Measurements from ENCODE around the gene ARGLU1.
"Not testable (repeated sequence)": the region's sequence is repeated elsewhere in the genome, so short reads cannot be mapped to it uniquely, and the experiment has no call there.

ARGLU1 gene

GRCh38 chr13:106567474-106568298, at the start of gene ARGLU1:
ARGLU1 (minus strand) TSS chr13:106568137; CDS start chr13:106567919, 218 bp downstream.
- DNase-seq (ENCODE audit: low read depth) = peak; percentile 80

- no peak for DNase-seq (ENCODE audit: low read depth)
Observed at GRCh38 chr13:106617561-106617960, 49.6 kb upstream of the ARGLU1 start.

- no peak for DNase-seq (ENCODE audit: low read depth)
Observed at GRCh38 chr13:106616729-106617128, 48.8 kb upstream of the ARGLU1 start.

GRCh38 chr13:106614874-106615273, 46.9 kb upstream of the ARGLU1 start:
- no peak for DNase-seq (ENCODE audit: low read depth)

- DNase-seq (ENCODE audit: low read depth) = no peak
Observed at GRCh38 chr13:106612688-106613087, 44.8 kb upstream of the ARGLU1 start.

- no peak for DNase-seq (ENCODE audit: low read depth)
Observed at GRCh38 chr13:106610486-106610885, 42.5 kb upstream of the ARGLU1 start.

- no peak for DNase-seq (ENCODE audit: low read depth)
Observed at GRCh38 chr13:106609116-106609515, 41.2 kb upstream of the ARGLU1 start.

- no peak for DNase-seq (ENCODE audit: low read depth)
Observed at GRCh38 chr13:106603546-106603945, 35.6 kb upstream of the ARGLU1 start.

- DNase-seq (ENCODE audit: low read depth) = no peak
Observed at GRCh38 chr13:106602178-106602577, 34.2 kb upstream of the ARGLU1 start.

- no peak for DNase-seq (ENCODE audit: low read depth)
Observed at GRCh38 chr13:106601489-106601888, 33.6 kb upstream of the ARGLU1 start.

GRCh38 chr13:106600798-106601135, 32.8 kb upstream of the ARGLU1 start:
- not testable (repeated sequence) for DNase-seq (ENCODE audit: low read depth)

- DNase-seq (ENCODE audit: low read depth) = no peak
Observed at GRCh38 chr13:106599875-106600797, 32.2 kb upstream of the ARGLU1 start.

GRCh38 chr13:106597749-106598395, 29.9 kb upstream of the ARGLU1 start:
- no peak for DNase-seq (ENCODE audit: low read depth)

GRCh38 chr13:106597186-106597585, 29.2 kb upstream of the ARGLU1 start:
- DNase-seq (ENCODE audit: low read depth) = no peak

- no peak for DNase-seq (ENCODE audit: low read depth)
Observed at GRCh38 chr13:106596275-106596937, 28.5 kb upstream of the ARGLU1 start.

GRCh38 chr13:106595625-106596024, 27.7 kb upstream of the ARGLU1 start:
- no peak for DNase-seq (ENCODE audit: low read depth)

- DNase-seq (ENCODE audit: low read depth) = no peak
Observed at GRCh38 chr13:106594980-106595379, 27.0 kb upstream of the ARGLU1 start.

GRCh38 chr13:106593132-106593531, 25.2 kb upstream of the ARGLU1 start:
- DNase-seq (ENCODE audit: low read depth) = no peak

- DNase-seq (ENCODE audit: low read depth) = no peak
Observed at GRCh38 chr13:106591299-106591698, 23.4 kb upstream of the ARGLU1 start.

GRCh38 chr13:106589716-106590115, 21.8 kb upstream of the ARGLU1 start:
- no peak for DNase-seq (ENCODE audit: low read depth)

- no peak for DNase-seq (ENCODE audit: low read depth)
Observed at GRCh38 chr13:106588367-106588766, 20.4 kb upstream of the ARGLU1 start.

- DNase-seq (ENCODE audit: low read depth) = no peak
Observed at GRCh38 chr13:106587787-106588186, 19.9 kb upstream of the ARGLU1 start.

Data from stimulated activated CD8-positive, alpha-beta memory T cell treated with anti-CD3 and anti-CD28 coated beads, Interleukin-15, amount 100 ng/mL, for 24 hours (primary cell).